ENCODE data around the gene SETBP1.

Gene SETBP1

DNA sequence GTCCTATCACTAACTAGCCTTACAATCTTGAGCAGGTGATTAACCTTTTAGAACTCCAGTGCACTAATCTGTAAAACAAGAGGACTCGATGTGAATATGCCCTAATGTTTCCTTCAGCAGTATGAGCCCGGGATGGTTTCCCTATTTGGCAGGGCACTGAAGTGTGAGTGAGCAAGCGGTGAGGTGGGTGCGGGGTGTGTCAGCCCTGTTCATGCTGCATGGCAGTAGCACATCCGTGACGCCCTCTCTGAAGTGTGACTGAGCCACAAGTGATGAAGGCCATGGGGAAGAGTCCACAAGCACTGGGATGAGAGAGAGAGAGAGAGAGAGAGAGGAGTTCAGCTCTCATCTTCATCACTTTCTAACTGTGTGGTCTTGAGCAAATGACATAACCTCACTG is 168.7 kb downstream of the SETBP1 start:
- no peaks in the 10 kb centered on the region for H3K36me3 ChIP-seq (ENCODE audit: insufficient read depth, insufficient read length, low read length)
- DNase-seq (ENCODE audit: low read depth, low spot score): no peak
- no peak overlapping the region for H3K9ac ChIP-seq (ENCODE audit: insufficient read length, low read depth)
- H3K4me1 ChIP-seq (ENCODE audit: insufficient read depth, insufficient read length): no peaks in the 10 kb centered on the region
- no peaks in the 10 kb centered on the region for H3K27me3 ChIP-seq (ENCODE audit: insufficient read depth, insufficient read length)
- H3K4me3 ChIP-seq (ENCODE audit: insufficient read length, low read depth): no peak overlapping the region
- H3K9me3 ChIP-seq (ENCODE audit: insufficient read depth, low read length): peaks cover 5% of the 10 kb centered on the region; the same call in 1 of the 2 replicates
- TF ChIP-seq SUZ12 (IDR thresholded peaks at IDR 0.05; ENCODE audit: extremely low read depth, insufficient read depth, insufficient read length) (no peak), ZNF274 (IDR thresholded peaks at IDR 0.05; ENCODE audit: low read depth, low read length) (no peak), YY1 (IDR thresholded peaks at IDR 0.05; ENCODE audit: insufficient read depth, insufficient read length) (no peak)

DNA sequence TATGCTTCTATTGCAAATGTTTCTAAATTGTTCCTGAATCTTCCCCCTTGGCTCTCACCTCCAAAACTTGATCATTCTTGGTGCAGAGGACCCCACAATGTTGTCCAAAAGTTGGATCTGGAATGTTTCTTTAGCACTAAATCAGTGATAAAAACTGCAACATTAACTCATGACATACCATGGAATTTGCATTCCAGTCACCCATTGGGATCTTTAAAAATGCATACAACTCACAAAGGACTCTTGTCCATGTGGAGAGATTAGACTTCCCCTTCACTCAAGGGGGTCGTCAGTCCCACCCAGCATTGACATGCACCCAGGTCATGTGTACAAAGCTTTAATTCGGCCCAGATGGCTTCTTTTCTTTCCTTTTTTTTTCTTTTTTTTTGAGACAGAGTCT is 169.3 kb downstream of the SETBP1 start:
- H3K9ac ChIP-seq (ENCODE audit: insufficient read length, low read depth): no peak overlapping the region
- H3K4me3 ChIP-seq (ENCODE audit: insufficient read length, low read depth): no peak overlapping the region
- H3K27me3 ChIP-seq (ENCODE audit: insufficient read depth, insufficient read length): no peaks in the 10 kb centered on the region
- H3K9me3 ChIP-seq (ENCODE audit: insufficient read depth, low read length): no peaks in the 10 kb centered on the region
- DNase-seq (ENCODE audit: low read depth, low spot score): no peak
- no peaks in the 10 kb centered on the region for H3K4me1 ChIP-seq (ENCODE audit: insufficient read depth, insufficient read length)
- H3K36me3 ChIP-seq (ENCODE audit: insufficient read depth, insufficient read length, low read length): no peaks in the 10 kb centered on the region
- TF ChIP-seq ZNF274 (IDR thresholded peaks at IDR 0.05; ENCODE audit: low read depth, low read length) (no peak), SUZ12 (IDR thresholded peaks at IDR 0.05; ENCODE audit: extremely low read depth, insufficient read depth, insufficient read length) (no peak), YY1 (IDR thresholded peaks at IDR 0.05; ENCODE audit: insufficient read depth, insufficient read length) (no peak)

GRCh38 chr18:44851856-44852621 is 171.4 kb downstream of the SETBP1 start:
- no peak for DNase-seq (ENCODE audit: low read depth, low spot score)
- Histone ChIP-seq H3K9ac (ENCODE audit: insufficient read length, low read depth) (no peak overlapping the region), H3K27me3 (ENCODE audit: insufficient read depth, insufficient read length) (no peaks in the 10 kb centered on the region), H3K4me3 (ENCODE audit: insufficient read length, low read depth) (no peak overlapping the region), H3K4me1 (ENCODE audit: insufficient read depth, insufficient read length) (no peaks in the 10 kb centered on the region), H3K36me3 (ENCODE audit: insufficient read depth, insufficient read length, low read length) (no peaks in the 10 kb centered on the region), H3K9me3 (ENCODE audit: insufficient read depth, low read length) (no peaks in the 10 kb centered on the region)
- TF ChIP-seq SUZ12 (IDR thresholded peaks at IDR 0.05; ENCODE audit: extremely low read depth, insufficient read depth, insufficient read length) (no peak), YY1 (IDR thresholded peaks at IDR 0.05; ENCODE audit: insufficient read depth, insufficient read length) (no peak), ZNF274 (IDR thresholded peaks at IDR 0.05; ENCODE audit: low read depth, low read length) (no peak)

- Histone ChIP-seq H3K36me3 (ENCODE audit: insufficient read depth, insufficient read length, low read length) (no peaks in the 10 kb centered on the region), H3K9ac (ENCODE audit: insufficient read length, low read depth) (no peak overlapping the region), H3K4me3 (ENCODE audit: insufficient read length, low read depth) (no peak overlapping the region), H3K27me3 (ENCODE audit: insufficient read depth, insufficient read length) (no peaks in the 10 kb centered on the region), H3K4me1 (ENCODE audit: insufficient read depth, insufficient read length) (no peaks in the 10 kb centered on the region), H3K9me3 (ENCODE audit: insufficient read depth, low read length) (no peaks in the 10 kb centered on the region)
- no peak for DNase-seq (ENCODE audit: low read depth, low spot score)
- no peak for TF ChIP-seq SUZ12 (IDR thresholded peaks at IDR 0.05; ENCODE audit: extremely low read depth, insufficient read depth, insufficient read length)
- TF ChIP-seq ZNF274 (IDR thresholded peaks at IDR 0.05; ENCODE audit: low read depth, low read length): no peak
- TF ChIP-seq YY1 (IDR thresholded peaks at IDR 0.05; ENCODE audit: insufficient read depth, insufficient read length): no peak
Observed at GRCh38 chr18:44852818-44853217, 172.1 kb downstream of the SETBP1 start.

GRCh38 chr18:44853430-44853829 is 172.7 kb downstream of the SETBP1 start:
- H3K36me3 ChIP-seq (ENCODE audit: insufficient read depth, insufficient read length, low read length): no peaks in the 10 kb centered on the region
- DNase-seq (ENCODE audit: low read depth, low spot score): no peak
- no peaks in the 10 kb centered on the region for H3K9me3 ChIP-seq (ENCODE audit: insufficient read depth, low read length)
- no peak overlapping the region for H3K4me3 ChIP-seq (ENCODE audit: insufficient read length, low read depth)
- H3K9ac ChIP-seq (ENCODE audit: insufficient read length, low read depth): no peak overlapping the region
- no peaks in the 10 kb centered on the region for H3K4me1 ChIP-seq (ENCODE audit: insufficient read depth, insufficient read length)
- no peak for TF ChIP-seq ZNF274 (IDR thresholded peaks at IDR 0.05; ENCODE audit: low read depth, low read length)
- no peak for TF ChIP-seq YY1 (IDR thresholded peaks at IDR 0.05; ENCODE audit: insufficient read depth, insufficient read length)
- no peak for TF ChIP-seq SUZ12 (IDR thresholded peaks at IDR 0.05; ENCODE audit: extremely low read depth, insufficient read depth, insufficient read length)
- no peaks in the 10 kb centered on the region for H3K27me3 ChIP-seq (ENCODE audit: insufficient read depth, insufficient read length)

DNA sequence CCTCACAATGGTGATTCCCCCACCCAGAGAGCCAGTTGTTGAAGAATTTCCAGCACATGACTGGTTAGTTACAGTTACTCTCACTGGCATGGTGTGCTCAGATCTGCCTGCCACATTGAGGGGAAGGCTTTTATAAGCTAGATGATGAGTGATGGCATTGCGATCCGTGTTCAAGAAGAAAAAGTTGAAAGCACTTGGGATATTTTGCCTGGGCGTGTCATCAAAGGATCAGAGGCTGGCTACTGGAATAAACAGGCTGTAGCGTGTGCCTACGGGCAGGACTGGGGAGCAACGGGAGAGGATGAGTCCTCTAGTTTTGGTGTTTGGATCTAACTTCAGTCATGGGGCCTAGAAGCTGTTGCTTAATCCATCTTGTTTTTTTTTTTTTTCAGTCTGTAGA is 175.0 kb downstream of the SETBP1 start:
- no peak overlapping the region for H3K9ac ChIP-seq (ENCODE audit: insufficient read length, low read depth)
- no peaks in the 10 kb centered on the region for H3K36me3 ChIP-seq (ENCODE audit: insufficient read depth, insufficient read length, low read length)
- no peak overlapping the region for H3K4me3 ChIP-seq (ENCODE audit: insufficient read length, low read depth)
- DNase-seq (ENCODE audit: low read depth, low spot score): no peak
- H3K27me3 ChIP-seq (ENCODE audit: insufficient read depth, insufficient read length): no peaks in the 10 kb centered on the region
- H3K4me1 ChIP-seq (ENCODE audit: insufficient read depth, insufficient read length): no peaks in the 10 kb centered on the region
- H3K9me3 ChIP-seq (ENCODE audit: insufficient read depth, low read length): no peaks in the 10 kb centered on the region
- TF ChIP-seq YY1 (IDR thresholded peaks at IDR 0.05; ENCODE audit: insufficient read depth, insufficient read length) (no peak), ZNF274 (IDR thresholded peaks at IDR 0.05; ENCODE audit: low read depth, low read length) (no peak), SUZ12 (IDR thresholded peaks at IDR 0.05; ENCODE audit: extremely low read depth, insufficient read depth, insufficient read length) (no peak)

DNA sequence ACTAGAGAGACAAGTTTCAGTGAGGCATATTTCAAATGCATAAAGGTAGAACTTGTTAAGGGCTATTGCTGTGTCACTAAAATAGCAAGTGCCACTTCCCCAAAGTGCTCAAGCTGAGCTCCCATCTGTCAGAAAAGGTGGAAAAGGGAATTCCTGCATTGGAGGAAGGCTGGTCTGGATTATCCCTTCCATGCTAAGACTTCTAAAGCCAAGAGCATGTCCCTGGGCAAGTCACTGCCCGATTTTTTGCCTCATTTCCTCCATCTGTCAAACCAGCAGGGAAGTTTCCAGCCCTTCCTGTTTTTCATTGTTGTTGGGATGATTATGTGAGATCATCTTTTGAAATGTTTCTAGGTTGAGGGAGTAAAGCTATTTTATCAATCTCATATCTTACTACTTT is 175.5 kb downstream of the SETBP1 start:
- DNase-seq (ENCODE audit: low read depth, low spot score): no peak
- Histone ChIP-seq H3K36me3 (ENCODE audit: insufficient read depth, insufficient read length, low read length) (no peaks in the 10 kb centered on the region), H3K4me3 (ENCODE audit: insufficient read length, low read depth) (no peak overlapping the region), H3K9ac (ENCODE audit: insufficient read length, low read depth) (no peak overlapping the region), H3K27me3 (ENCODE audit: insufficient read depth, insufficient read length) (no peaks in the 10 kb centered on the region), H3K9me3 (ENCODE audit: insufficient read depth, low read length) (no peaks in the 10 kb centered on the region), H3K4me1 (ENCODE audit: insufficient read depth, insufficient read length) (no peaks in the 10 kb centered on the region)
- no peak for TF ChIP-seq ZNF274 (IDR thresholded peaks at IDR 0.05; ENCODE audit: low read depth, low read length)
